C4-2B (cell line): ENCODE results near the gene SERINC5.

Source experiments
- CTCF ChIP-seq: fragments of 450-650 bp; conservative IDR thresholded peaks from 2 replicates; pipeline ENCODE4 v1.5.1; 2017; ENCODE audit warnings: mild to moderate bottlenecking
- ZFX ChIP-seq: fragments of 450-650 bp; IDR thresholded peaks from 2 replicates; pipeline ENCODE4 v1.6.1; 2017

- TF ChIP-seq CTCF (no peak), ZFX (no peak)
Measured at GRCh38 chr5:80220245-80220897, 35.5 kb downstream of the SERINC5 start.
